ENCODE results near the gene SOCS1. TPM values are rescaled to one million over a fixed set of nuclear protein-coding genes. Genes with fewer than 3 reads are reported as not detected.

The SOCS1 gene
- total RNA-seq, 4 donors from 2014 or later, result 5.3 to 16.3 (median 11.1) TPM

- TF ChIP-seq CTCF (IDR thresholded peaks at IDR 0.05; ENCODE audit: low read depth), result no peak
These were observed 5.0 kb downstream of the SOCS1 start for GRCh38 chr16:11250786-11251524.

- no peak for TF ChIP-seq CTCF (IDR thresholded peaks at IDR 0.05; ENCODE audit: low read depth)
These were observed 5.8 kb downstream of the SOCS1 start for GRCh38 chr16:11250091-11250785.

- TF ChIP-seq CTCF (IDR thresholded peaks at IDR 0.05; ENCODE audit: low read depth), result no peak
These were observed 6.6 kb downstream of the SOCS1 start for GRCh38 chr16:11249233-11250061.

- no peak for TF ChIP-seq CTCF (IDR thresholded peaks at IDR 0.05; ENCODE audit: low read depth)
These were observed 7.9 kb downstream of the SOCS1 start for GRCh38 chr16:11248133-11248532.

- TF ChIP-seq CTCF (IDR thresholded peaks at IDR 0.05; ENCODE audit: low read depth), result no peak
These were observed 10.0 kb downstream of the SOCS1 start for GRCh38 chr16:11245988-11246387.

- TF ChIP-seq CTCF (IDR thresholded peaks at IDR 0.05; ENCODE audit: low read depth), result no peak
These were observed 10.7 kb downstream of the SOCS1 start for GRCh38 chr16:11245222-11245737.

Data from subcutaneous adipose tissue (tissue), 4 donors.